GM23338 (cell line): ENCODE results near the gene KRT74. TPM values are rescaled to one million over a fixed set of nuclear protein-coding genes. Genes with fewer than 3 reads are reported as not detected.

Experiments
- ATAC-seq: fragments of 200-7000 bp; cut with Tn5 transposase; 3 replicates; pipeline ENCODE4 v1.9.1; 2020
- DNase-seq: peaks from one replicate; pipeline ENCODE4 v3.0.0-alpha.2; 2015; ENCODE audit warnings: low spot score
- H2AFZ ChIP-seq: fragments of 200-600 bp; sonication (generic); 2 replicates; pipeline ENCODE4 v1.8.0; 2016; ENCODE audit warnings: antibody characterized with exemption, mild to moderate bottlenecking, moderate library complexity
- H3F3A ChIP-seq: fragments of 200-600 bp; sonication (generic); replicated peaks from 2 replicates; pipeline ENCODE4 v1.8.0; 2017; ENCODE audit warnings: antibody characterized with exemption, mixed run types, low read depth
- H3K27ac ChIP-seq: fragments of 200-600 bp; sonication (generic); 2 replicates; pipeline ENCODE4 v1.6.1; 2016; ENCODE audit warnings: low read depth
- H3K27me3 ChIP-seq: fragments of 200-600 bp; sonication (generic); 2 replicates; pipeline ENCODE4 v1.8.0; 2016; ENCODE audit warnings: mild to moderate bottlenecking, mixed run types, moderate library complexity; ENCODE audit not compliant: insufficient read depth
- H3K36me3 ChIP-seq: fragments of 200-600 bp; sonication (generic); 2 replicates; pipeline ENCODE4 v1.8.0; 2016; ENCODE audit warnings: mild to moderate bottlenecking; ENCODE audit not compliant: insufficient read depth
- H3K4me1 ChIP-seq: fragments of 200-600 bp; sonication (generic); 2 replicates; pipeline ENCODE4 v1.8.0; 2016; ENCODE audit warnings: mild to moderate bottlenecking, moderate library complexity; ENCODE audit not compliant: insufficient read depth
- H3K4me2 ChIP-seq: fragments of 200-600 bp; sonication (generic); 2 replicates; pipeline ENCODE4 v1.7.1; 2017; ENCODE audit warnings: mixed run types
- H3K4me3 ChIP-seq: fragments of 200-600 bp; sonication (generic); 2 replicates; pipeline ENCODE4 v1.6.1; 2016; ENCODE audit warnings: mixed run types
- H3K79me2 ChIP-seq: fragments of 200-600 bp; sonication (generic); replicated peaks from 2 replicates; pipeline ENCODE4 v1.8.0; 2017; ENCODE audit warnings: mild to moderate bottlenecking; ENCODE audit not compliant: insufficient read depth
- H3K9me2 ChIP-seq: fragments of 200-600 bp; sonication (generic); 2 replicates; pipeline ENCODE4 v1.8.0; 2017; ENCODE audit not compliant: insufficient read depth
- H4K20me1 ChIP-seq: fragments of 200-600 bp; sonication (generic); replicated peaks from 2 replicates; pipeline ENCODE4 v1.8.0; 2017; ENCODE audit warnings: mild to moderate bottlenecking; ENCODE audit not compliant: insufficient read depth
- H3K27ac Mint-ChIP-seq: 2 replicates; pipeline ENCODE4 v1.8.0; 2020; ENCODE audit warnings: inconsistent platforms, mild to moderate bottlenecking, moderate library complexity, mixed read lengths
- H3K27me3 Mint-ChIP-seq: 3 replicates; pipeline ENCODE4 v1.8.0; 2022; ENCODE audit warnings: low read depth, mild to moderate bottlenecking, moderate library complexity, mixed read lengths, inconsistent platforms; ENCODE audit not compliant: insufficient read depth, poor library complexity
- H3K36me3 Mint-ChIP-seq: 3 replicates; pipeline ENCODE4 v1.8.0; 2021; ENCODE audit warnings: low read depth, mild to moderate bottlenecking, inconsistent platforms, moderate library complexity, mixed read lengths
- H3K4me1 Mint-ChIP-seq: 3 replicates; pipeline ENCODE4 v1.8.0; 2020; ENCODE audit warnings: mild to moderate bottlenecking, inconsistent platforms, mixed read lengths
- H3K4me3 Mint-ChIP-seq: 3 replicates; pipeline ENCODE4 v1.8.0; 2021; ENCODE audit warnings: moderate library complexity, mild to moderate bottlenecking, inconsistent platforms, mixed read lengths
- H3K9me3 Mint-ChIP-seq: 3 replicates; pipeline ENCODE4 v1.8.0; 2020; ENCODE audit warnings: moderate library complexity, mild to moderate bottlenecking, inconsistent platforms, mixed read lengths
- CREB1 ChIP-seq: fragments of 250-450 bp; sonication (Bioruptor Pico); IDR thresholded peaks from 2 replicates; pipeline ENCODE4 v1.5.0; 2020; ENCODE audit warnings: low read depth, mild to moderate bottlenecking, moderate library complexity
- EZH2 ChIP-seq: fragments of 200-600 bp; sonication (generic); IDR thresholded peaks from one replicate; pipeline ENCODE4 v1.8.0; 2017; ENCODE audit warnings: antibody characterized with exemption, mild to moderate bottlenecking, low read depth; ENCODE audit not compliant: unreplicated experiment
- JUNB ChIP-seq: IDR thresholded peaks from one replicate; pipeline ENCODE4 v1.6.1; 2016; ENCODE audit warnings: antibody characterized with exemption; ENCODE audit not compliant: unreplicated experiment
- NANOG ChIP-seq: IDR thresholded peaks from 2 replicates; pipeline ENCODE4 v1.6.1; 2016; ENCODE audit warnings: antibody characterized with exemption, borderline replicate concordance
- ZNF114 ChIP-seq: fragments of 250-450 bp; sonication (Bioruptor Pico); IDR thresholded peaks from 2 replicates; pipeline ENCODE4 v1.5.0; 2020; ENCODE audit warnings: mild to moderate bottlenecking, moderate library complexity
- ZNF331 ChIP-seq: fragments of 250-450 bp; sonication (Bioruptor Pico); IDR thresholded peaks from 2 replicates; pipeline ENCODE4 v1.5.0; 2020; ENCODE audit warnings: low read depth, mild to moderate bottlenecking, moderate library complexity
- polyA plus RNA-seq: library from polyadenylated mRNA; unstranded; fragments of >200 nt; fragmentation: Nextera tagmentation; extraction: Ambion mirVana; gene quantifications from 2 replicates; pipeline ENCODE4 v1.2.1, GENCODE V29; 2016
- total RNA-seq: library from RNA; depleted of rRNA; stranded (reverse); fragments of >200 nt; shearing (Covaris generic); gene quantifications from 2 replicates; pipeline ENCODE4 v1.2.3, GENCODE V29; 2014
- TF ChIP-seq, protein P1 (sequence below): IDR thresholded peaks from one replicate; pipeline ENCODE4 v1.6.1; 2018; ENCODE audit warnings: antibody characterized with exemption; ENCODE audit not compliant: unreplicated experiment
- TF ChIP-seq, protein P2 (sequence below), 2 experiments: fragments of 200-600 bp in 1 of 2; sonication (generic) in 1 of 2; conservative IDR thresholded peaks; 2 replicates each; pipeline versions ENCODE4 v1.5.1 to v1.6.1; 2016 to 2017; ENCODE audit warnings: antibody characterized with exemption in 2 of 2, low read depth in 2 of 2, mild to moderate bottlenecking in 2 of 2, moderate library complexity in 1 of 2
- TF ChIP-seq, protein P3 (sequence below): IDR thresholded peaks from 2 replicates; pipeline ENCODE4 v1.6.1; 2016; ENCODE audit warnings: antibody characterized with exemption

The KRT74 gene
- total and polyA plus RNA-seq, 2 experiments from 2014 or later, result not detected

DNA sequence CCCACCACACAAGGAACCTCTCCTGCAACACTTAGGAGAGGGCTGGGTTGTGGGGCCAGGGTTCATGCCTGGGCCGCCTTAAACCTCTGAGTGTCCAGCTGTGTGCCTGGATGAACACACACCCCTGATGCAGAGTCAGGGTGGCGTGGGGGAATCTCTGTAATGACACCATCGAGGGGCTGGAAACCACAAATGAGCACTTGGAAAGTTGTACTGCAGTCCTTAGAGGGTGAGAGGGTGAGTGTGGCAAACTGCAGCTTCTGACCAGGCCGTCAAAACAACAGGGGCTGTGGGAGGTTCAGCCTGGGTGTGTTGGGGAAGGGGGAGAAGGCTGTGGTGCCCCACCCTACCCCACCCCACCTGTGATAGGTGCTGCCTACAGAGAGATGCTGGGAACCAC lies 41.0 kb downstream of the KRT74 start (continued):
- TF ChIP-seq, protein P1, sequence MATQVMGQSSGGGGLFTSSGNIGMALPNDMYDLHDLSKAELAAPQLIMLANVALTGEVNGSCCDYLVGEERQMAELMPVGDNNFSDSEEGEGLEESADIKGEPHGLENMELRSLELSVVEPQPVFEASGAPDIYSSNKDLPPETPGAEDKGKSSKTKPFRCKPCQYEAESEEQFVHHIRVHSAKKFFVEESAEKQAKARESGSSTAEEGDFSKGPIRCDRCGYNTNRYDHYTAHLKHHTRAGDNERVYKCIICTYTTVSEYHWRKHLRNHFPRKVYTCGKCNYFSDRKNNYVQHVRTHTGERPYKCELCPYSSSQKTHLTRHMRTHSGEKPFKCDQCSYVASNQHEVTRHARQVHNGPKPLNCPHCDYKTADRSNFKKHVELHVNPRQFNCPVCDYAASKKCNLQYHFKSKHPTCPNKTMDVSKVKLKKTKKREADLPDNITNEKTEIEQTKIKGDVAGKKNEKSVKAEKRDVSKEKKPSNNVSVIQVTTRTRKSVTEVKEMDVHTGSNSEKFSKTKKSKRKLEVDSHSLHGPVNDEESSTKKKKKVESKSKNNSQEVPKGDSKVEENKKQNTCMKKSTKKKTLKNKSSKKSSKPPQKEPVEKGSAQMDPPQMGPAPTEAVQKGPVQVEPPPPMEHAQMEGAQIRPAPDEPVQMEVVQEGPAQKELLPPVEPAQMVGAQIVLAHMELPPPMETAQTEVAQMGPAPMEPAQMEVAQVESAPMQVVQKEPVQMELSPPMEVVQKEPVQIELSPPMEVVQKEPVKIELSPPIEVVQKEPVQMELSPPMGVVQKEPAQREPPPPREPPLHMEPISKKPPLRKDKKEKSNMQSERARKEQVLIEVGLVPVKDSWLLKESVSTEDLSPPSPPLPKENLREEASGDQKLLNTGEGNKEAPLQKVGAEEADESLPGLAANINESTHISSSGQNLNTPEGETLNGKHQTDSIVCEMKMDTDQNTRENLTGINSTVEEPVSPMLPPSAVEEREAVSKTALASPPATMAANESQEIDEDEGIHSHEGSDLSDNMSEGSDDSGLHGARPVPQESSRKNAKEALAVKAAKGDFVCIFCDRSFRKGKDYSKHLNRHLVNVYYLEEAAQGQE, result no peak
- TF ChIP-seq, protein P2, sequence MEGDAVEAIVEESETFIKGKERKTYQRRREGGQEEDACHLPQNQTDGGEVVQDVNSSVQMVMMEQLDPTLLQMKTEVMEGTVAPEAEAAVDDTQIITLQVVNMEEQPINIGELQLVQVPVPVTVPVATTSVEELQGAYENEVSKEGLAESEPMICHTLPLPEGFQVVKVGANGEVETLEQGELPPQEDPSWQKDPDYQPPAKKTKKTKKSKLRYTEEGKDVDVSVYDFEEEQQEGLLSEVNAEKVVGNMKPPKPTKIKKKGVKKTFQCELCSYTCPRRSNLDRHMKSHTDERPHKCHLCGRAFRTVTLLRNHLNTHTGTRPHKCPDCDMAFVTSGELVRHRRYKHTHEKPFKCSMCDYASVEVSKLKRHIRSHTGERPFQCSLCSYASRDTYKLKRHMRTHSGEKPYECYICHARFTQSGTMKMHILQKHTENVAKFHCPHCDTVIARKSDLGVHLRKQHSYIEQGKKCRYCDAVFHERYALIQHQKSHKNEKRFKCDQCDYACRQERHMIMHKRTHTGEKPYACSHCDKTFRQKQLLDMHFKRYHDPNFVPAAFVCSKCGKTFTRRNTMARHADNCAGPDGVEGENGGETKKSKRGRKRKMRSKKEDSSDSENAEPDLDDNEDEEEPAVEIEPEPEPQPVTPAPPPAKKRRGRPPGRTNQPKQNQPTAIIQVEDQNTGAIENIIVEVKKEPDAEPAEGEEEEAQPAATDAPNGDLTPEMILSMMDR (conservative IDR thresholded peaks at IDR 0.05; ENCODE audit: low read depth in 2 of 2), result no peak
- TF ChIP-seq, protein P3, sequence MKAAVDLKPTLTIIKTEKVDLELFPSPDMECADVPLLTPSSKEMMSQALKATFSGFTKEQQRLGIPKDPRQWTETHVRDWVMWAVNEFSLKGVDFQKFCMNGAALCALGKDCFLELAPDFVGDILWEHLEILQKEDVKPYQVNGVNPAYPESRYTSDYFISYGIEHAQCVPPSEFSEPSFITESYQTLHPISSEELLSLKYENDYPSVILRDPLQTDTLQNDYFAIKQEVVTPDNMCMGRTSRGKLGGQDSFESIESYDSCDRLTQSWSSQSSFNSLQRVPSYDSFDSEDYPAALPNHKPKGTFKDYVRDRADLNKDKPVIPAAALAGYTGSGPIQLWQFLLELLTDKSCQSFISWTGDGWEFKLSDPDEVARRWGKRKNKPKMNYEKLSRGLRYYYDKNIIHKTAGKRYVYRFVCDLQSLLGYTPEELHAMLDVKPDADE, result no peak
- TF ChIP-seq NANOG (no peak), EZH2 (no peak), ZNF114 (CRISPR knock-in tag) (no peak)

DNA sequence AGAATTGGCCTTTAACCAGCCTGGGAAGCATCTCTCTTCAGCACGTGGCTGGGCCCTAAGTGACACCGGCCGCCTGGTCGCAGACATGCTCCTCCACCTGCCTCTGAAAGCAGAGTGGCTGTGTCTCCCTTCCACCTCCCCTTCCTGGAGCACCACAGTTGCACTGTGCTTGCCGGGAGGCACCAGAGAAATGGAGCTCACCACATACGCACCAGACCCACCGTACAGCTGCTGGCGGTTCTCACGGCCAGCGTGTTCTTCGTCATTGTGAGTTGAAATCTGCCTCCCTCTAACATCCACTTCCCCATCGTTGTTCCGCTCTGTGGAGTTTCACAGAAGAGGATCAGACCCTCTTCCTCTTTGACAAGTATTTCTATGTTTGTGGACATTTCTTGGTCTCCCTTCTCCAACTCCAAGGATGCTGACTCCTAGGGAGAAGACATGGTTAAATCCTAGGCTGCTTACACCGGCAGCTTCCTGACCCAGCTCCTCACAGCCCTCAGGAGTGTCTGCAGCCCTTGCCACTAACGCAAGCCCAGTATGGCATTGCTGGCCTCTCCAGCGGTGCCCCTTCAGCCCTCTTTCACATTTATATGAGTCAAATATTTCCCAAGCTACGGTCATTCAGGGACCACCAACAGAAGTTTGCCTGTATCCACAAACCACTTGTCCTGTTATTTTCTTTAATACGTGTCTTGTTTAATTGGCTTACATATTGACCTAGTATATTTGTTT lies 41.9 kb downstream of the KRT74 start:
- H3K4me1 Mint-ChIP-seq, result no peaks in the 10 kb centered on the region
- Histone ChIP-seq H3K27me3 (no peaks in the 10 kb centered on the region), H3K27ac (no peak overlapping the region), H3F3A (no peaks in the 10 kb centered on the region), H3K79me2 (no peaks in the 10 kb centered on the region), H2AFZ (no peak overlapping the region), H3K4me3 (no peak overlapping the region), H3K36me3 (no peaks in the 10 kb centered on the region), H3K9me2 (no peaks in the 10 kb centered on the region), H4K20me1 (no peaks in the 10 kb centered on the region), H3K4me1 (no peaks in the 10 kb centered on the region), H3K4me2 (no peak overlapping the region)
- no peak overlapping the region for H3K27ac Mint-ChIP-seq
- ATAC-seq, result no peak
- TF ChIP-seq EZH2, result no peak
- H3K27me3 Mint-ChIP-seq, result peaks cover 4% of the 10 kb centered on the region
- no peaks in the 10 kb centered on the region for H3K9me3 Mint-ChIP-seq
- DNase-seq, result no peak
- H3K4me3 Mint-ChIP-seq, result no peak overlapping the region
- no peaks in the 10 kb centered on the region for H3K36me3 Mint-ChIP-seq

DNA sequence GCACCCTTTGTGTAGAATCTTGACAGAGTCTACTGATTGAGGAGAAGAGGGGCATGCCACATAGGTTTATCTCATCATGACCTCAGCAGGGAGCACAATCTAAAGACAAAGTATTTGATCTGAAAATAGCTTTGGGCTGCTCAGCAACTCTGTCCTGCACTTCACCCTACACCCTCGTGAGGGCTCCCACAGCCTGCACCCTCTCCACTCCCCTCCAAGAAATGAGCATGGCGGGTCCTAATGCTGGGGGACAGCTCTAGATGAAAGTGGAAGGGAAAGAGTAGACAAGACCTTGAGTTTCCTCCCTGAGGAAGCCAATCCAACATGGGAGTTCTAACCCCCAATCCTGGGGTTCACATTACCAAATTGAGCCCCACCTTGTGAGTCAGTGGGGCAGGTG lies 42.7 kb downstream of the KRT74 start:
- H3K36me3 ChIP-seq, result no peaks in the 10 kb centered on the region
- H3K9me2 ChIP-seq, result no peaks in the 10 kb centered on the region
- Mint-ChIP-seq H3K9me3 (no peaks in the 10 kb centered on the region), H3K27ac (no peak overlapping the region), H3K4me1 (no peaks in the 10 kb centered on the region), H3K27me3 (peaks cover 4% of the 10 kb centered on the region), H3K36me3 (no peaks in the 10 kb centered on the region), H3K4me3 (no peak overlapping the region)
- H3K4me2 ChIP-seq, result no peak overlapping the region
- H4K20me1 ChIP-seq, result no peaks in the 10 kb centered on the region
- H3K4me1 ChIP-seq, result no peaks in the 10 kb centered on the region
- H2AFZ ChIP-seq, result no peak overlapping the region
- TF ChIP-seq ZNF114 (CRISPR knock-in tag), result no peak
- TF ChIP-seq CREB1 (CRISPR knock-in tag), result no peak
- TF ChIP-seq, protein P1, result no peak
- TF ChIP-seq JUNB, result no peak
- TF ChIP-seq EZH2, result no peak
- TF ChIP-seq, protein P2 (conservative IDR thresholded peaks at IDR 0.05; ENCODE audit: low read depth in 2 of 2), result no peak
- TF ChIP-seq ZNF331 (CRISPR knock-in tag), result no peak
- no peaks in the 10 kb centered on the region for H3K79me2 ChIP-seq
- H3K27ac ChIP-seq, result no peak overlapping the region
- H3F3A ChIP-seq, result no peaks in the 10 kb centered on the region
- ATAC-seq (no peak), DNase-seq (no peak)
- no peaks in the 10 kb centered on the region for H3K27me3 ChIP-seq
- no peak overlapping the region for H3K4me3 ChIP-seq
